Cardiac fibroblast (primary cell): ENCODE data around the gene TBC1D5.
A peak's percentile ranks its signal among the peaks of the same experiment; 100 is the strongest.
"Not testable (repeated sequence)": the region's sequence is repeated elsewhere in the genome, so short reads cannot be mapped to it uniquely, and the experiment has no call there.

Source experiments
- DNase-seq, 2 donors: peaks; one replicate each; pipeline versions ENCODE4 v3.0.0 to v3.0.0-alpha.2; 2010; ENCODE audit warnings: low read depth in 2 of 2
- H3K4me3 ChIP-seq, 2 donors: replicated peaks in 1 of 2; 1 replicate in 1 of 2; 2 replicates in 1 of 2; pipeline ENCODE4 v1.5.1; 2011; ENCODE audit warnings: low read depth in 2 of 2, low read length in 2 of 2, mild to moderate bottlenecking in 2 of 2, moderate library complexity in 1 of 2
- CTCF ChIP-seq: IDR thresholded peaks from one replicate; pipeline ENCODE4 v1.5.1; 2011; ENCODE audit warnings: low read depth, mild to moderate bottlenecking, low read length, inconsistent platforms

Gene TBC1D5

GRCh38 chr3:17623464-17623863 lies 119.0 kb downstream of the TBC1D5 start:
- no peak overlapping the region for H3K4me3 ChIP-seq
- TF ChIP-seq CTCF = no peak
- DNase-seq = no peak

- no peak overlapping the region for H3K4me3 ChIP-seq
- TF ChIP-seq CTCF = no peak
- no peak for DNase-seq
Measured at GRCh38 chr3:17619968-17620367, 122.5 kb downstream of the TBC1D5 start.

GRCh38 chr3:17613017-17613416 lies 129.4 kb downstream of the TBC1D5 start:
- H3K4me3 ChIP-seq, DNase-seq: not testable (repeated sequence)

- no peak for DNase-seq
- no peak for TF ChIP-seq CTCF
- H3K4me3 ChIP-seq = no peak overlapping the region
Measured at GRCh38 chr3:17607905-17608304, 134.5 kb downstream of the TBC1D5 start.

- no peak for TF ChIP-seq CTCF
Measured at GRCh38 chr3:17605934-17606333, 136.5 kb downstream of the TBC1D5 start.

GRCh38 chr3:17605032-17605431 lies 137.4 kb downstream of the TBC1D5 start:
- peak; percentile 56 to 85 for DNase-seq
- no peak overlapping the region for H3K4me3 ChIP-seq
- no peak for TF ChIP-seq CTCF

More at GRCh38 chr3:17605934-17606333, 136.5 kb downstream of the TBC1D5 start:
- no peak overlapping the region for H3K4me3 ChIP-seq
- DNase-seq = no peak

- TF ChIP-seq CTCF = no peak
- H3K4me3 ChIP-seq = no peak overlapping the region
- DNase-seq = peak in 1 of 2 donors; percentile 61
Measured at GRCh38 chr3:17602126-17602525, 140.3 kb downstream of the TBC1D5 start.

GRCh38 chr3:17592956-17593355 lies 149.5 kb downstream of the TBC1D5 start:
- no peak overlapping the region for H3K4me3 ChIP-seq
- DNase-seq = no peak
- no peak for TF ChIP-seq CTCF
